HG02759 (cell line): Measurements from ENCODE around the gene NKTR.

Experiments used
- ATAC-seq: cut with Tn5 transposase; IDR thresholded peaks from one replicate; pipeline ENCODE4 v1.9.1; 2021; ENCODE audit warnings: mild to moderate bottlenecking, moderate library complexity; ENCODE audit not compliant: unreplicated experiment

Gene NKTR

DNA sequence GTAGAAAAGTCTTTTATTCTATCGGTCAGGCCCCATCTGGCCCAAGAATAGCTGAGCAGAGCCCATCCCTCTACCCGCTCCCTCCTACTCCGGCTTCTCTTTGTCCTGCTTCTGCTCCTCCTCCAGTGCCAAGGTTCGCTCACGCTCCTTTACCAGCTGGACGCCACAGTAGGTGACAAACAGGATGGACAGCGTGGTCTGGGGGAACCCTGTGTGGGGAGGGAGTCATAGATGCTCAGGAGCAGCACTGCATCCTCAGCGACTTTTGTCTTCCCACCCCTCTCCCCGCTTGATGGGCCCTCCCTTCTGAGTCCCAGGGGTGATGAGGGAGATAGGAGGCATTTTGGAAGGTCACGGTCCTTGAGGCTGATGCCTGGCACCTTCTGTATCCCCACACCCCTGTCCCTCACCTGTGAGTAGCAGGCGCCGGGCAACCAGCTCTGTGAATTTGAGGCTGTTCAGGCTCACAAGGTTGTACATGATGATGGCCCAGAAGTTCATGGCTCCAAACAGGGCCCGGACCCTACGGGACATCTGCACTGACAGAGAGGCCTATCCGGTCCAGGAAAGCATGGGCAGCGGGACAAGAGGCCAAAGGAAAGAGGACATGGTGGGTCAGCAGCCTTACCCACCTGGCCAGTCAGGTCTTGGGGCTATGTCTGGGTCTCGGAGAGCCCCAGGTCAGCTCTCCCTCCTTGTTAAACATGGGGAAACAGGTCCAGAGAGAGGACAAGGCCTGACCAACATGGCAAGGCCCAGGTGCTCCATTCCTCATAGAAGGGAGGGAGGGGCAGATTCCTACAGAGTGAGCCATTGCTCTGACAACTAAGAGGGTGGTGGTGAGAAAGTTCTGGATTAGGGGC lies 92.4 kb downstream of the NKTR start:
- ATAC-seq: no peak

GRCh38 chr3:42693530-42693930 lies 93.0 kb downstream of the NKTR start:
- no peak for ATAC-seq

DNA sequence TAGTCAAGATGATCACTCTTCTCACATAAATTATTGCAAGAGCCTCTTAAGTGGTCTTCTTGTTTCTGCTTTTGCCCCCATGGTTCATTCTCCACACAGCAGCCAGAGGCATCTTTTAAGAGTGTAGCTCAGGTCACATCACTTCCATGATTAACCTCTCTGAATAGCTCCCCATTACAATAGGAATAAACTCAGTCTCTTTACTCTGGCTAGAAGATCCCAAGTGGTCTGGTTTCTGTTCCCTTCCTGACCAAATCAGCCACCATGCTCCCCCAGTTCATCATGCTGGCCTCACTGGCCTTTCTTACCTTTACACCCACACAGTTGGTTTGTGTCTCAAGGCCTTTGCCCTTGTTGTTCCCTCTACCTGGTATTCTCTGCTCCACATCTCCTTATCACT lies 93.9 kb downstream of the NKTR start:
- no peak for ATAC-seq

DNA sequence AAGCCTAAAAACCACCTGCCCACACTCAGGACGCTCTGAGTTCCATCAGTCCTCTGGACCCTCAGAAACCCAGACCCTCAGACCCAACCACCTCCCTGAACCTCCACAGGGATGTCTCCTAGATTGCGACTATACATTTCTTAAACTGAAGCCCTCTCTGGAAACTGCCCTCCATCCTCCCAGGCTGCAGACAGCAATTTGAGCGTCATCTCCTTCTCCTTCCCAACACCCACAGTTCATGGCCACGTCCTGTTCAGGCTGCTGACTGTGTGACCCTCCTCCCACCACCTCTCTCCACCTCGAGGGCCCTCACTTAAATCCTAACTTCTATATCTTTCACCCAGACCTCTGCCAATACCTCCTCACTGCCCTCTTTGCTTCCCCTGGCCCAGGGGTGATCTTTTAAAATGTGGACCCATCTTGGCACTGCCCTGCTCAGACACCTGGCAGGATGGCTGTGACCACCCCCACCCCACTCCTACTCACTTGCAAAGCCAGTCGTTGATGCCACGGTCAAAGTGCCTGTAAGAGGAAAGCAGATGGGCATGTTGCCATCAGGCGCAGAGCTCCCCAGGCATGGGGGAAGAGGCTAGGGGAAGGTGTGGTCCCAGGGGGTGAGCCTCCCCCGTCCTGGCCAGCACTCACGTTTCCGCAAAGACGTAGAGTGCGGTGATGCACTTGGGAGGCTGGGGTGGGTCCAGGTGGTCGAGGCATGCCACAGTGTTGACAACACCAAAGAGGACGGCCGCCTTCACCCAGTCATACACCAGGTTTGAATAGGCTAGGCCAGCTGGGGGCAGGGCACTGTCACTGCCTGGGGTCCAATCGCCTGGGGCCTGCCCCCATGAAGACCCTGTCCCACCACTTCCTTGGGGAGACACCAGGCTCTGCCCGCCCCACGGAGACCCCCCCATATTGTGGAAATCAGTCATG lies 96.1 kb downstream of the NKTR start:
- ATAC-seq: no peak

GRCh38 chr3:42697289-42698051 lies 97.0 kb downstream of the NKTR start:
- no peak for ATAC-seq
